Renal pelvis (tissue), 4 donors: ENCODE measurements around the gene ITPR2. TPM values are rescaled to one million over a fixed set of nuclear protein-coding genes. Genes with fewer than 3 reads are reported as not detected.
"Not testable (repeated sequence)": the region's sequence is repeated elsewhere in the genome, so short reads cannot be mapped to it uniquely, and the experiment has no call there.

Experiments
- DNase-seq: peaks from one replicate; pipeline ENCODE4 v3.0.0-alpha.2; 2013
- polyA plus RNA-seq, 3 donors: library from polyadenylated mRNA; unstranded; fragments of 120-200 nt; gene quantifications; one replicate each; pipeline ENCODE4 v1.2.1, GENCODE V29; 2013; ENCODE audit not compliant: insufficient read length in 3 of 3

ITPR2 gene
- polyA plus RNA-seq, 3 donors, result 13.7 to 18.0 (median 14.3) TPM

GRCh38 chr12:26732005-26732908 is 100.7 kb downstream of the ITPR2 start:
- DNase-seq, result no peak

- DNase-seq, result no peak
Measured at GRCh38 chr12:26730481-26731350, 102.3 kb downstream of the ITPR2 start.

- DNase-seq, result not testable (repeated sequence)
Measured at GRCh38 chr12:26729137-26729671, 103.8 kb downstream of the ITPR2 start.

GRCh38 chr12:26728205-26729050 is 104.6 kb downstream of the ITPR2 start:
- no peak for DNase-seq

GRCh38 chr12:26727482-26728204 is 105.4 kb downstream of the ITPR2 start:
- no peak for DNase-seq

GRCh38 chr12:26726956-26727355 is 106.0 kb downstream of the ITPR2 start:
- no peak for DNase-seq

GRCh38 chr12:26725276-26725916 is 107.6 kb downstream of the ITPR2 start:
- no peak for DNase-seq

GRCh38 chr12:26724309-26724702 is 108.7 kb downstream of the ITPR2 start:
- no peak for DNase-seq

- no peak for DNase-seq
Measured at GRCh38 chr12:26723379-26724308, 109.3 kb downstream of the ITPR2 start.

- DNase-seq, result no peak
Measured at GRCh38 chr12:26721800-26722199, 111.2 kb downstream of the ITPR2 start.

GRCh38 chr12:26719852-26720251 is 113.1 kb downstream of the ITPR2 start:
- no peak for DNase-seq

GRCh38 chr12:26717757-26718156 is 115.2 kb downstream of the ITPR2 start:
- no peak for DNase-seq

GRCh38 chr12:26715232-26715631 is 117.8 kb downstream of the ITPR2 start:
- no peak for DNase-seq

GRCh38 chr12:26713885-26714383 is 119.1 kb downstream of the ITPR2 start:
- no peak for DNase-seq

- no peak for DNase-seq
Measured at GRCh38 chr12:26712892-26713291, 120.1 kb downstream of the ITPR2 start.

GRCh38 chr12:26711569-26711968 is 121.4 kb downstream of the ITPR2 start:
- no peak for DNase-seq

- DNase-seq, result no peak
Measured at GRCh38 chr12:26711072-26711471, 121.9 kb downstream of the ITPR2 start.

GRCh38 chr12:26705851-26706250 is 127.1 kb downstream of the ITPR2 start:
- no peak for DNase-seq
